HG03520 (cell line): ENCODE data around the gene CHST11.

Experiments
- ATAC-seq: cut with Tn5 transposase; IDR thresholded peaks from one replicate; pipeline ENCODE4 v1.9.1; 2021; ENCODE audit warnings: mild to moderate bottlenecking, moderate library complexity; ENCODE audit not compliant: unreplicated experiment

CHST11 gene

GRCh38 chr12:104427547-104427938, 29.2 kb upstream of the CHST11 start:
- ATAC-seq: no peak

DNA sequence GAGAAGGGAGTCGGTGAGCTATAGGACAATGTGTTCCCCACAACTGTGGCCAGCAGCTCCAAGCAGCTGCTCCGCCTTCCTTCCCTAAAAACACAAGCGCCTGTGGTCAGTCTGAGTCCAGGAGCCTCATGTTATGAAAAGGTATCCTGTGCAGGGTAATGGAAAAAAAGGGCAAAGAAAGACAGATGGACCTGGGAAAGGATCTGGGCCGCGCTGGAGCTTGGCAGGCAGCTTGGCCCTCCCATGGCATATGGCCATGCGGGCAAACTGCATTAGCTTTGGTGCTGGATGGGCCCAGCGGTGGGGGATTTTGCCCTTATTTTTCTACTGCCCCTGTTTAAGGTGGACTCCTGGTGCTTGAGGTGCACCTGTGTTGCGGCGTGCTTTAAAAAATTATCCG, 23.7 kb upstream of the CHST11 start:
- no peak for ATAC-seq

GRCh38 chr12:104434129-104434528, 22.6 kb upstream of the CHST11 start:
- ATAC-seq: no peak

DNA sequence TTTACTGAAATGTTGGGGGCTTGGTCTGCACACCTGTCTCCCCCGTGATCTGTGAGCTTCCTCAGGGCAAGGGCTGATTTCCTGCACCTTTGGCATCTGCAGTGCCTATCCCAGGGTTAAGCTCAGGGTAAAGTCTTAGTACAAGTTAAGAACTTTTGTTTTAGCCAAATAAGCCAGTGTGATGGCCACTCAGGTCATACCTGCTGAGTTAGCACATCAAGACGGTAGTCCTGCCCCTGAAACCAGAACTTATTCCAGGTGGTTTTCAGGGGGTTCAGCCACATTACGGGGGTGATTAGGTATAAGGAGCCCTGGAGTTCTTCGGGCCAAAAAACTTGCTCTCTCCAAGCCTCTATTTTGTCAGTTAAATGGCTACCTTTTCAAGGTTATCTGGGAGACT, 21.6 kb upstream of the CHST11 start:
- ATAC-seq: no peak

GRCh38 chr12:104435765-104436164, 21.0 kb upstream of the CHST11 start:
- no peak for ATAC-seq

- no peak for ATAC-seq
Observed at GRCh38 chr12:104436790-104437189, 20.0 kb upstream of the CHST11 start.

GRCh38 chr12:104438134-104438533, 18.6 kb upstream of the CHST11 start:
- no peak for ATAC-seq

- no peak for ATAC-seq
Observed at GRCh38 chr12:104439137-104439536, 17.6 kb upstream of the CHST11 start.

- ATAC-seq: no peak
Observed at GRCh38 chr12:104443008-104443407, 13.7 kb upstream of the CHST11 start.

- ATAC-seq: no peak
Observed at GRCh38 chr12:104446646-104447421, 9.9 kb upstream of the CHST11 start.

DNA sequence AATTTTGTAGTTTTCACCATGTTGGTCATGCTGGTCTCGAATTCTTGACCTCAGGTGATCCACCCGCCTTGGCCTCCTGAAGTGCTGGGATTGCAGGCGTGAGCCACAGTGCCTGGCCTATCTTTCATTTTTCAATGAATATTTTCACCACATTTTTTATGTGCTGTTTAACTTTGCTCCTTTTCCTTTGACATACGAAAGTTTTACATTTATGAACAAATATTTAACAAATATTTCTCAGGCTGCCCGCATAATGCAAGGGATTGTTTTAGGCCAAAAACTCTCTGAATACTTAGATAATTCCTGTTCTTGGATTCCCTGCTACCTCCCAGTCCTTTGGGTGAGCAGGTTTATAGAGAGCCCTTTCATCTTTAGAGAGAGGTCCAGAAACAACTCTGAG, 8.7 kb upstream of the CHST11 start:
- no peak for ATAC-seq

GRCh38 chr12:104448451-104448850, 8.3 kb upstream of the CHST11 start:
- ATAC-seq: no peak

- no peak for ATAC-seq
Observed at GRCh38 chr12:104450700-104451099, 6.0 kb upstream of the CHST11 start.

- no peak for ATAC-seq
Observed at GRCh38 chr12:104452087-104452486, 4.7 kb upstream of the CHST11 start.

DNA sequence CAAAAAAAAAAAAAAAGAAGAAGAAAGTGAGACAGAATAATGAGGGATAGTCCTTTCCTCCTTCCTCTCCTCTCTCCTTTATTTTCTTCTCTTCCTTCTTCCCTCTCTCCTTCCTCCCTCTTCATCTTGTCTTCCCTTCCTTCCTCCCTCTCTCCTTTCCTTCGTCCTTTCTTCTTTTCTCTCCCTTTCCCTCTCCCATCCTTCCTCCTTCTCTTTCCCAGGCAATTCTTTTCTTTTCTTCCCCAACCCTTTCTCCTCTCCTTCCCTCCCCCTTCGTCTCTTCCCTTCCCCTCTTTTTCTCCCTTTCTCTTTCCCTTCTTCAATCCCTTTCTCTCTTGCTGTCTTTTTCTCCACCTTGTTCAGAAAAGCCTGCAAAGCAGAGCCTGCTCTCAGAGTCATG, 3.6 kb upstream of the CHST11 start:
- no peak for ATAC-seq

DNA sequence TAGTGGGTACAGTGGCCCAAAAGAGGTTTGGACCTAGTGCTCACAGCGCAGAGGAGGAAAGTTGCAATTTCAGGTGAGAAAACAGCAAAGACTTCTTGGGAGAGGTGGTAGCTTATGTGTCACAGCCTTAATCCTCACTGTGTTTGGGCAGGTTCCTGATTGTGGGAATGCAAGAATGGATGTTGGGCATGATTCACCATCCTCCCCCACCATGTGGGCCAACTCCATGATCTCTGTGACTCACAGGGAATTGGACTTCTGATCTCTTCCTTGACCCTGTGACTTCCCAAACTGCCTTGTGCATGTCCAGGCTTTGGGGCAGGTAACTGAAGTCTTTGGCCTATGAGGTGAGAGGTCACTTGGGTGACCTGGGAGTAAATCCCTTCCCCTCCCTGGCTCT, 1.8 kb upstream of the CHST11 start:
- no peak for ATAC-seq

GRCh38 chr12:104455578-104456416, 951 bp upstream of the CHST11 start:
- no peak for ATAC-seq

- ATAC-seq: peak; percentile 28
Observed at GRCh38 chr12:104456950-104457745, 400 bp downstream of the CHST11 start.

DNA sequence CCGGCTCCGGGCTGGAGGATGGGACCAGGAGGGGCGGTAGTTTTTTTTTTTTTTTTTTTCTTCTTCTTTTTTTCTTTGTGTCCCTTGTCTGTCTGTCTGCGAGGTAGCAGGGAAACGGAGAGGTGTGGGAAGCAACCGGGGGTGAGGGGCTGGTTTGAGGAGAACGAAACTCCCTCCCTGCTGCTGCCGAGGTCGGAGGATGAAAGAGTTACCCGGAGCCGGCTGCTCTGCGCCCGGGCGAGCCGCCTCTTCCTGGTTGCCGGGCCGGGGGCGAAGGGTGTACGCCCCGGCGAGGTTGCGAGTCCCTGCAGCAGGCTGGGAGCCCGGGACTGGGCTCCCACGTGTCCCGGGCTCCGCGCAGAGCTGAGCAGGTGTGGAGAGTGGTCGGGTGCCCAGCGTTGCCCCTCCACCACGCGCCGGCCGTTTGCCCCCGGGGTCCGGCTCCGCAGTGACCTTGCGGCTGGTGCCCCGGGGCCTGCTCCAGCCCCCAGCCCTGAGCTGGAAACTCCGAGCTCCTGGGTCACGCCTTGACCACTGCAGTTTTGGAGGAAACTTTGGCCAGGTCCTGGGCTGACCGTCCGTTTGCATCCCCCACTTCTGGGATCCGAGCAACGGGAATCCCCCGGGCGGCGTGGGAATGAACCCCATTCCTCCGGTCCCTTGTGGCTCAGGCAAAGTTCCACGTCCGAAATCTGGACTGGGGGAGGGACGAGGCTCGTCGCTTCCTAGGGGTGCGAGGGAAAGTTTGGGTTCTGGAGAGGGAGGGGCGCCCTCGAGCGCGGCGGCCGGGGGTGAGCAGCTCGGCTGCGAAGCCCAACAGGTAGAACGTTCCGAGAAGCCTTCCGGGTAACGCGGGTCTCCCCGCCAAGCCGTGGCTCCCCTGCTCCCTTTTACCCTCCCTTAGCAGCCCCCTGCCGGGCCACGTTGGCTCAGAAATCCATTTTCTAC, 1.3 kb downstream of the CHST11 start:
- ATAC-seq: no peak

- no peak for ATAC-seq
Observed at GRCh38 chr12:104458694-104459367, 2.1 kb downstream of the CHST11 start.
